ENCODE measurements around the gene PIK3C2G. TPM values are rescaled to one million over a fixed set of nuclear protein-coding genes. Genes with fewer than 3 reads are reported as not detected.

Gene PIK3C2G
- total RNA-seq, 4 donors from 2014 or later = 23.6 to 80.5 (median 37.1) TPM

GRCh38 chr12:18443768-18444437 is 182.6 kb downstream of the PIK3C2G start:
- DNase-seq (ENCODE audit: low spot score in 2 of 2) = no peak
- 43% methylated on average over 5 of the region's 5 CpGs for WGBS

GRCh38 chr12:18446061-18446644 is 184.8 kb downstream of the PIK3C2G start:
- no peak overlapping the region for H3K4me3 ChIP-seq
- 71% methylated on average over 3 of the region's 3 CpGs for WGBS
- no peaks in the 10 kb centered on the region for H3K27me3 ChIP-seq
- DNase-seq (ENCODE audit: low spot score in 2 of 2) = no peak
- no peaks in the 10 kb centered on the region for H3K4me1 ChIP-seq
- H3K36me3 ChIP-seq = no peaks in the 10 kb centered on the region
- no peak overlapping the region for H3K27ac ChIP-seq
- TF ChIP-seq POLR2AphosphoS5 (IDR thresholded peaks at IDR 0.05) (no peak), POLR2A (IDR thresholded peaks at IDR 0.05) (no peak), CTCF (IDR thresholded peaks at IDR 0.05) (no peak), EP300 (IDR thresholded peaks at IDR 0.05) (no peak)
- H3K9me3 ChIP-seq = no peaks in the 10 kb centered on the region

More at GRCh38 chr12:18443768-18444437, 182.6 kb downstream of the PIK3C2G start:
- Histone ChIP-seq H3K27me3 (no peaks in the 10 kb centered on the region), H3K4me3 (no peak overlapping the region), H3K36me3 (no peaks in the 10 kb centered on the region), H3K4me1 (no peaks in the 10 kb centered on the region), H3K9me3 (no peaks in the 10 kb centered on the region), H3K27ac (no peak overlapping the region)
- no peak for TF ChIP-seq EP300 (IDR thresholded peaks at IDR 0.05)
- TF ChIP-seq CTCF (IDR thresholded peaks at IDR 0.05) = no peak
- TF ChIP-seq POLR2A (IDR thresholded peaks at IDR 0.05) = no peak

- TF ChIP-seq POLR2AphosphoS5 (IDR thresholded peaks at IDR 0.05) (no peak), EP300 (IDR thresholded peaks at IDR 0.05) (no peak), POLR2A (IDR thresholded peaks at IDR 0.05) (no peak), CTCF (IDR thresholded peaks at IDR 0.05) (no peak)
- Histone ChIP-seq H3K4me1 (no peaks in the 10 kb centered on the region), H3K36me3 (no peaks in the 10 kb centered on the region), H3K27me3 (no peaks in the 10 kb centered on the region), H3K4me3 (no peak overlapping the region), H3K27ac (no peak overlapping the region), H3K9me3 (no peaks in the 10 kb centered on the region)
- 50% methylated on average over 1 of the region's 1 CpG for WGBS
- DNase-seq (ENCODE audit: low spot score in 2 of 2) = no peak
Observed at GRCh38 chr12:18454330-18454729, 193.0 kb downstream of the PIK3C2G start.

GRCh38 chr12:18456344-18456743 is 195.0 kb downstream of the PIK3C2G start:
- 98% methylated on average over 2 of the region's 2 CpGs for WGBS
- H3K27ac ChIP-seq = no peak overlapping the region
- H3K9me3 ChIP-seq = no peaks in the 10 kb centered on the region
- DNase-seq (ENCODE audit: low spot score in 2 of 2) = no peak
- H3K4me1 ChIP-seq = no peaks in the 10 kb centered on the region
- H3K27me3 ChIP-seq = no peaks in the 10 kb centered on the region
- no peaks in the 10 kb centered on the region for H3K36me3 ChIP-seq
- H3K4me3 ChIP-seq = no peak overlapping the region
- TF ChIP-seq EP300 (IDR thresholded peaks at IDR 0.05) = no peak
- TF ChIP-seq CTCF (IDR thresholded peaks at IDR 0.05) = no peak
- TF ChIP-seq POLR2AphosphoS5 (IDR thresholded peaks at IDR 0.05) = no peak
- TF ChIP-seq POLR2A (IDR thresholded peaks at IDR 0.05) = no peak

- Histone ChIP-seq H3K36me3 (no peaks in the 10 kb centered on the region), H3K4me3 (no peak overlapping the region), H3K4me1 (peaks cover 5% of the 10 kb centered on the region), H3K27ac (no peak overlapping the region), H3K9me3 (no peaks in the 10 kb centered on the region), H3K27me3 (no peaks in the 10 kb centered on the region)
- DNase-seq (ENCODE audit: low spot score in 2 of 2) = no peak
- 71% methylated on average over 1 of the region's 1 CpG for WGBS
- no peak for TF ChIP-seq POLR2AphosphoS5 (IDR thresholded peaks at IDR 0.05)
Observed at GRCh38 chr12:18457362-18457761, 196.0 kb downstream of the PIK3C2G start.
